HUDEP-2 (cell line): ENCODE measurements around the gene HOXB3.
A peak's percentile ranks its signal among the peaks of the same experiment; 100 is the strongest.

Experiments
- DNase-seq, 76 experiments: peaks; one replicate each; lab custom pipeline; 2025; ENCODE audit not compliant: unreplicated experiment in 76 of 76; lab: John Stamatoyannopoulos, UW

Gene HOXB3

GRCh38 chr17:48613862-48614694 is 24.0 kb upstream of the HOXB3 start:
- DNase-seq = peak in 1 of 76 experiments; percentile 13

DNA sequence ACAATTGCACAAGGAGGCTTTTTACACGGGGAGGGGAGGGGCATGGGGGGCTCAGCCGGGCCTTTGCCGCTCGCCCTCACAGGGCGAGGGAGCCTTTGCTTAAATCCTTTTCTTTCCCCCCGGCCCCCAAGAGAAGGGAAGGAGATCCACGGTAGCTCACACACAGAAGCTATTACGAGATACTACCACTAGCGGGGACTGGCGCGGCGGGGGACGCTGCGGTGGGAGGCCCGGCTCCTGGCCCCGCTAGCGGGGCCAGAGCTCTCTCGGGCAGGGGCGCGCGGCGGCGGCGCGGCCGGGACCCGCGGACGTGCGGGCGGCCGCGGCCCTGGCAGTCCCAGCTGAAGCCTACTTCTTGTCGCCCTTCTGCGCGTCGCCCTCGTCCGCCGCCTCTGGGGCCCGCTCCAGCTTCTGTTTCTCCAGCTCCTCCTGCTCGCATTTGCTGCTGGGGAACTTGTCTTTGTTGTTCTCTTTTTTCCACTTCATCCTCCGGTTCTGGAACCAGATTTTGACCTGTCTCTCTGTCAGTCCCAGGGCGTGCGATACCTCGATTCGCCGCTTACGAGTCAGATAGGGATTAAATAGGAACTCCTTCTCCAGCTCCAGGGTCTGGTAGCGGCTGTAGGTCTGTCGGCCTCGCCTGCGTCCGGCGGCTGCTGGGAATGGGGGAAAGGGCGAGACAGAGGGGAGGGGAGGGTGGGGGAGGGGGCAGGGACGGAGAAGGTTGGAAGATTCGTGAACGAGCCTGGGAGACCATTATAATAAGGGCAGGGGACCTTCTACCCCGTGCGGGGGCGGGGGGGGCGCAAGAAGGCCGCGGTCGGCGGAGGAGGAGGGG is 23.0 kb upstream of the HOXB3 start:
- DNase-seq = peak in 6 of 76 experiments; percentile 4 to 34 (median 20)

DNA sequence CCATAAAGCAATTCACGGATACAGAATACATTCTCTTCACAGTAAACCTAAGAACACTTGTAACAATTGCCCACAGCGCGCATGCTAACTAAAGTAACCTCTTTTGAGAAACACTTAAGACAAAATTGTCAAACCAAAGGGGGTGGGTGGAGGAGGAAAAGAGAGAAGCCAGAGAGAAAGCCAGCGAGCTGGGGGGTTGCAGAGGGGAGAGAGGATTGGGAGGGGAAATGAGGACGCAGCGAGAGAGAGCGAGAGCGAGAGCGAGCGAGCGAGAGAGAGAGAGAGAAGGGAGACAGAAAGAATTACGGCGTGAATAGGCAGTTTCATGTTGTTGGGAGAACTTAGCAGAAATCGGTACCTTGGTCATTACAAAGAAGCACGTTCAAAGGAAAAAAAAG is 22.4 kb upstream of the HOXB3 start:
- no peak for DNase-seq

DNA sequence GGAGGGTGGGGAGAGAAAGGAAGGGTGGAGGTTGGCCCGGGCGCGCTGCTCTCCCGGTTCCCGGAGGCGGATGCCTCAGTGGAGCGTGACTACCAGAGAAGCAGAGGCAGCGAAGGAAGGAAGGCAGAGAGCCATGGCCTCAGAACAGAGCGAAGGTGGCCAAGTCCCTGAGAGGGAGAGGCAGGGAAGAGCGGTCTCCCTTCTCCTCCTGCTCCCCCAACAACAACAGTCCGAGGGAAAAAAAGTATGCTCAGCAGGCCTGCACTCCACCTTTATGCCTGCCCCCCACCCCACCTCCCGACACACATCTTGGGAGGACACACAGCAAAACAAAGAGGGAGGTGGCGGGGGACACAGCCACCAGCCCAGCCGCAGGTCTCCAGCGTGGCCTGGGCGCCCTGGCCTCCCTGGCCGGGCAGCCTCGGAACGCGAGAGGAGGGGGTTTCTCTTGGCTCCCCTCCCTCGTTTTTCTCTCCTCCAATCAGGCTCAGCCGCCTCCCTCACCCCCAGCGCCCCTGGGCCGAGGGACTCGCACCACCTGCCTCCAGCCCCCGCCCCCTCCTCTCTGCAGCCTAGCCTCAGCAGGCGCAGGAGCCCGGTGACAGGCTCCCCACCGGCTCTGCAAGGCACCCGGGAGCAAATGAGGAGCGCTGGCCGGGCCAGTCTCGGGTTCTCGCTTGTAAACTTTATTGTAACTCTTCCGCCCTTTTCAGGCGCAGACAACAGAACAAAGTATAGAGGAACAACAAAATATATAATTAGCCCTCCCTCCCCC is 21.8 kb upstream of the HOXB3 start:
- DNase-seq = no peak

DNA sequence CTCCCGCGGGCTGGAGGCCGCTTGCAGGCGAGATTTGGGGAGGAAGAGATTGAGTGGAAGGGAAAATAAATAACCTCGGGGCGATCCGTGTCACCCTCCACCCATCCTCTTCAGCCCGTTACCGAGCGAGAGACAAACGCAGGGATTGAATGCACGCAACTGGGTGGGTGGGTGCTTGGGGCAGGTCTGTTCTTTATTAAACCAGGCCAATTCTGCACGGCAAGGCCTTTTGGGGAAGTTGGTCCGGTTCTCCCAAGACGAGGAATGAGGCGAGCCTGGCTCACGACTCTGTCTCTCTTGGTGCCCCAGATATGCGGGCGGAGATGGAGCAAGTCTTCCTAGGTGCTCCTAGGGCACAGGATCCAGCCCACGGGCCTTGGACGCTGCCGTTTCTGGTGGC is 21.2 kb upstream of the HOXB3 start:
- DNase-seq = peak in 1 of 76 experiments; percentile 24

- peak in 53 of 76 experiments; percentile 4 to 72 (median 41) for DNase-seq
Measured at GRCh38 chr17:48610282-48611211, 20.5 kb upstream of the HOXB3 start, which contains the start of gene HOXB7. Gene HOXB7 (minus strand): TSS chr17:48611017. CDS start chr17:48610918, 99 bp downstream.

- DNase-seq = no peak
Measured at GRCh38 chr17:48609759-48610281, 19.8 kb upstream of the HOXB3 start.

GRCh38 chr17:48609033-48609432 is 19.0 kb upstream of the HOXB3 start:
- no peak for DNase-seq

GRCh38 chr17:48608494-48608834 is 18.4 kb upstream of the HOXB3 start:
- no peak for DNase-seq

- no peak for DNase-seq
Measured at GRCh38 chr17:48606892-48607614, 17.0 kb upstream of the HOXB3 start.

GRCh38 chr17:48605991-48606891 is 16.2 kb upstream of the HOXB3 start:
- no peak for DNase-seq

DNA sequence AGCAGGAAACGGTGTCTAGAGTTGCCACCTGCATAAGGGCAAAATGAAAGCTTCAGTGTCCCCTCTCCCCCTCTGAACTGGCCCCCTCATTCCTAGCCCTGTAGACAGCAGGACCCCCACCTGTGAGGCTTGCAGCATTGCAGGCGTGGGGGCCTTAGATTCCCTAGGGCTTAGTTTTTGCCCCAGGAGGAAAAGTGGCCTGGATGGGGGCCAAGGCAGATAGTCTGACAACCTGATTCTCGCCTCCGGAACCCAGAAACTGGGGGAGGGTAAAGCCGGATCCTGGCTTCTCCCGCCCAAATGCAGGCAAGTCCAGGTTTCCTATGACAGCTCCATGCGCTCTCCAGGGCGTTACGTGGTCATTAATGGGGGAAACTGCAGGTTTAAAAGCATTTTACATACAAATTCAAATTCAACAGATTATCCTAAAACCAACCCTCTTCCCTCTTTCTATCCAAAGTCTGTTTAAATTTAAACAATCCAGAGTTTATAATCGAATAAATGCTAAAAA is 15.4 kb upstream of the HOXB3 start:
- no peak for DNase-seq

DNA sequence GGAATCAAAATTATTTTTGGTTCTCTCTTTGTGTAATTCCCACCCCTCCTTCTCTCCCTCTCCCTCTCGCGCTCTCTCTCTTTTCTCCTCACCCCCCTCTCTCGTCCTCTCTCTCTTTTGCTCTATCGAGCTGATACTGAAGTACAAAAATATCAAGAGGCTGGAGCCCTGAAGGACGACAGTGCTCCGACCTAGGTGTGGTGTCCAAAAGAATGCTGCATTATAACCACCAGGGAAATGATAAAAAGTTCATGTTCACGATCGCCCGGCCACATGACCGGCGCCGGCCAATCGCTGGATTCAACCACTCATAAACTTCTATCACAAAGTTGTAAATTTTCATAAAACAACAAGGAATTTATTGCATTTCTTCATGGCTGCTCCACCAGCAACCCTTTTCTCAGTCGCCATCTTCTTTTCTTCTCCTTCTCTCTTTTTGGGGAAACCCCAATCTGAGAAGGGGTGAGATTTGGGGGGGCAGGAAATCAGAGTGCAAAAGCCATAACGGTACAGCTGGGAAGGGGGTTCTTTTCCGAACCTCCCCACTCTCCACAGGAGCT is 14.8 kb upstream of the HOXB3 start, which contains the start of gene HOXB6:
HOXB6 (minus strand) TSS at position 217 of the 560 bp plus-strand sequence. CDS start 6,836 bp downstream, outside the sequence.
- no peak for DNase-seq

- no peak for DNase-seq
Measured at GRCh38 chr17:48603959-48604769, 14.1 kb upstream of the HOXB3 start.

DNA sequence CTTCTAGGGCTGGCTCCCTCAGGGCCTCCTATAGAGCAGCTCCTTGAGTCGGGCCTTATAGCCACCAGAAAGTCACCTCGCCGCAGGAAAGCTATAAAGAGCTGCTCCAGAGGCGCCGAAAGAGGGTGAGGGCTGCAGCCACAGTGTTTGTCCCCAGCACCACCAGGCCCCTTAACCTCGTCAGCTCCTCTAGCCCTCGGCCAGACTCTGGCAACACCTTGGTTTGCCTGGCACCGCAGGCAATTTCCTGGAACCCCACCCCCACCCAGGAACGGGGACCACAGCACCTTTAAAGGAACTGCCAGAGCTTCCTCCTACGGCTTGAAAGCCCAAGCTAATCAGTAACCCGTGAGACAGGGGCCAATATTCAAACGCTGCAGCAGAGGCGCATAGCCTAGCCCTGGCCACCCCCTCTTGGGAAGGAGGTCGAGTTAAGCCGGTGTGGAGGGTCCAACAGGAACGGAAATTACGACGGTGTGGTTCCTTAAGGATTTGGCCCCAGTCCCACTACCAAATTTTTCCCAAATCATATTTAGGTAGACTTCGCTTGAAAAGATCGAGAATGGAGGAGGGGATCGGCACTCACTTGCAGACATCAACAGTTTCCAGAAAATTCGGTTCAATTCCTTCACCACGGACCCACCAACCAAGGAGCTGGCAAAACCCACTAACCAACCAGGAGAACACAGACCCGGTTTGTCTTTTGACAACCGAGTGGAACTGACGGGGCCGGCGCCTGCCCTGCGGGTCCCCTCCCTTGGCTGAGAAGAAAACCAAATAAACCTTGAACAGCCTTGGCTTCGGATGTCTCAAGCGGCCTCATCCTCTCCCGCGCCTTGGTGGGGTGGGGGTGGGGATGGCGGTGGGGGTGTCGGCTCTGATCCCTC is 11.7 kb upstream of the HOXB3 start:
- DNase-seq = no peak

GRCh38 chr17:48601207-48601538 is 11.1 kb upstream of the HOXB3 start:
- no peak for DNase-seq
